ENCODE results near the gene PDE2A.
A peak's percentile ranks its signal among the peaks of the same experiment; 100 is the strongest.

Gene PDE2A

DNA sequence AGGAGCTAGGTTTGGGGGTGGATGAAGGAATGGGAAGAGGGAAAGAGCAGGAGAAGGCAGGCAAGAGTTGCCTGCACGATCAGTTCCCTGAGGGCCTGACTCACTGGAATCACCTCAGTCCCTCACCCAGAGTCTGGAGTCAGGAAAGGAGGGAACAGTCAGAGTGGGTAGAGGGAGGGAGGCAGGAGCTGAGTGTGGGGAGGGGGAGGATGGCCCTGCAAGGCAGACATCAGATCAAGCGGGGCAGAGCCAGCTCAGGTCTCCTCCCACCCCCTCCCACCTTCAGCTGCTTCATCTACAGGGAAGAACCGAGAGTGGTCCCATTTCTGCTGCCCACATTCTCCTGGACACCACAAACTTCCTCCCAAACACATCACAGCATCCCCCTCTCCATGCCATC lies 58.9 kb downstream of the PDE2A start:
- DNase-seq (ENCODE audit: low read depth in 2 of 2): no peak

DNA sequence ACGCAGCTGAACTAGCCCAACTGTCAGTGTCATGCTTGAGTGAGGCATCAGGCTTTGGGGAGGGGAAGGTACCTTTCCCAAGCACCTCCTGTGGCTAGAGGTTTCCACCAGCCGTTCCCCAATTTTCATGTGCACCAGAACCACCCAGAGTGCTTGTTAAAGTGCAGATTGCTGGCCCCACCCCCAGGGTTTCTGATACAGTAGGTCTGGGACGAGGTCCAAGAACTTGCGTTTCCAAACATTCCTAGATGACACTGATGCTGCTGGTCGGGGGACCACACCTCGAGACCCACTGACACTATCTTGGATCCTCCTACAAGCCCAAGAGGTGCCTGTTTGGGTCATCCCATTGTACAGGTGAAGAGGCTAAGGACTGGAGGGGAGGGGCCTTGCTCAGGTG lies 59.8 kb downstream of the PDE2A start:
- DNase-seq (ENCODE audit: low read depth in 2 of 2): no peak

DNA sequence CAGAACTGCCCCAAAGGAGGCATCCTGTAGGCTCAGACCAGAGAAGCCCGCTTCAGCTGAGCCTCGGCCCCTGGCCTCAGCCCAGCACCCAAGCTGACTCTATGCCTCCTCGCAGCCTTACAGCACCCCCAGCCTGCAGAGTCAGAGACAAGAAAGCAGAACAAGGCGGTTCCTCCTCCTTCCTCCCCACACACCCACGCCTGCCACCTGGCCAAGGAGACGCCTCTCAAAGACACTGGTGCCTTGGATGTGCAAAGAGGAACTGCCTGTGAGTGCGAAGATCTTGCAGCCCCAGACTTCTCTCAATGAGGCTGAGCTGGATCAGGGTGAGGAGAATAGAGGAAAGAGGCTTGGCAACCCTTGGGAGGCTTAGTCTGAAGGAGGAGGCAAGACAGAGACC lies 60.2 kb downstream of the PDE2A start:
- DNase-seq (ENCODE audit: low read depth in 2 of 2): no peak

DNA sequence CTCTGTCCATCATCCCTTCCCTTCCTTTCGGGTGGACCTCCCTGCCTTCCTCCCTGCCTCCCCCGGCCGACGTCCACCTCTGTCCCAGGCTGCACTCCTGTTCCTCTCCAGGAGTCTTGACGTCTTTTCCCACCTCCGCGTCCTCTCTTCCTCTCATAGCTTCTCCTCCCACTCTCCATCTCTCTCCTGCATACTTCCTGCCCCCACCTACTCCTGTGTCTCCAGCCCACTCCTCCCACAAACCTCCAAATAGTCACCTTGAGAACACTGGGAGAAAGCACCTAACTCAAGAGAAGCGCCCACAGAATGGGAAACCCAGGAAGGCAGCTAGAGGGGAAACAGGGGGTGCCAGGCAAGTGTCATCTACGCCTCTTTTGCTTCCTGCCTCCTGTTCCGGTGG lies 60.8 kb downstream of the PDE2A start:
- no peak for DNase-seq (ENCODE audit: low read depth in 2 of 2)

DNA sequence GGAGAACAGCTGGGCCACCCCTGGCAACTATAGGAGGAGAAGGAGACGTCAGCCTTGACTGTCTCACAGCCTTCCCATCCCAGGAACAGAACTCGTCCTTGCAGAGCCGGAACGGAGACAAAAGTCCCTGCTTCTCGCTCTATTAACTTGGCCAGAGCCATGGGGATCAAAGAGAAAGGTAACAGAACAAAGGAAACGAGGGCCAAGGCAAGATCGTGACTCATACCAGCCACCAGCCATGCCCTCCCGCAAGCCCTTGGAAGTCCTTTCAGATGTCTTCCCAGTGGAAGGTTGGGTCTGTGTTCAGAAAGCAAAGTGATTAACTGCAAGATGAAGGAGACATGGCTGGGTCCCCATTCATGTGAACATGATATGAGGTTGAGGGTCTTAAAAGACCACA lies 64.7 kb downstream of the PDE2A start:
- no peak for DNase-seq (ENCODE audit: low read depth in 2 of 2)

DNA sequence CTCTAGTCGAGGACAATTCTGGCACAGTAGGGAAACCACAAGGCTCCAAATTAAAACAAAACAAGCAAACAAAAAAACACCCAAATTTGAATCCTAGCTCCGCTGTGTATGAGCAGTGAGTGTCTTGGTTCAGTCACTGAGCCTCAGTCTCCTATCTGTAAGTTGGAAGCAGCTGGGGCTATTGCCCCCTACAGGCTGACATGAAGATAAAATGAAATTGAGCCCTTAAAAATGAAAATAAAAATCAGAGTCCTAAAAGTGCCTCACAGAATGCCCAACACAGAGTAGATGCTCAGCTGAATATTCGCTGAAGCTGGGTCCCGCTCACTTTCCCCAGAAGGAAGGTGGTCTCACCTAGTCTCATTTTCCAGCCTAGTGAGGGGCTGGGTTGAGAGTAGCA lies 65.2 kb downstream of the PDE2A start:
- no peak for DNase-seq (ENCODE audit: low read depth in 2 of 2)

DNA sequence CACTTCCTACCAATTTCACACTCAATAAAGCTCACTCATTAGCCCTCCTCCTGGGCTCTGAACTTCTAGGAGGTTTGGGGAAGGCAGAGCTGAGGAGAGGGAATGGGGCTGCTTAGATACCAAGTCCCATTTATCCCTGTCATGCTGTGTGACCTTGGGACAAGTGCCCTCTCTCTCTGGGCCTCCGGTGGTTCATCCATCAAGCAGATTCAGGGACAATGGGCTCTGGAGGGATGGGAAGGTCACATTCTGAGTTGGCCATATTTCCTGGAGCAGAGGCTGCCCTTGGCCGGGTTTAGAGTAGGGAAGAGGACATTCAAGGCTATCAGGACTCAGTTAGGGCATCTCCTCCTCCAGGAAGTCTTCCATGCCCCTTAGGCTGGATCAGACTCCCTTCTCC lies 66.7 kb downstream of the PDE2A start:
- no peak for DNase-seq (ENCODE audit: low read depth in 2 of 2)

DNA sequence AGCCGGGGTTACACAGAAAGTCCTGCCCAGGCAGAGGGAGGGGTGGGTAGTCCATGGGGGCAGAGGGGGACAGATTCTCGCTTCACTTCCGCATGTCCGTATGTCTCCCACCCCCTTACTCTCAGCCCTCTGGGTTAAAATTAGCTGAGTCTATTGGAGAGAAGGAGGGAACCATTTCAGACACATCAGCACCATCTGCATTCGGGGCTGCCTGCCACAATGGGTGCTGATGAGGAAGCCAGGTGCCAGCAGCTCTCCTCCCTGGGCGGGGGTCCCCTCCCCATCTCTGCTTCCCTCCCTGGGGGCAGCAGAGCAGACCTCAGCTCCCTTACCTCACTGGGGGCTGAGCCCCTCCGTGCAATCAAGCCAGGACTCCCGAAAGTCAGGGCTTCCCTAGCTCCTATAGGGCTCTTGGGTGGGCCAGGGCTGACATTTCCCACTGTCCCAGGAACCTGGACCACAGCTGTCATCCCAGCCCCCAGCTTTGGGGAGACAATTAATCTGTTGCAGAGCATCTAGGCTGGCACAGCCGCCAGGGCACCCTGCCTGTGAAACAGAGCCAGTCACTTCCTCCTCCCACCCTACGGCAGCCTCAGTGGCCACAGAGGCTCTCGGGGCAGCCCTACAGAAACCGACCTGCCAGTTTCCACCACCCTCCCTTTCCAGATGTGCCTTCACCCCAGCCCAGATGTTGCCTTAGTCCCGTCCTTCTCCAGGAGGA lies 67.3 kb downstream of the PDE2A start:
- DNase-seq (ENCODE audit: low read depth in 2 of 2): no peak

DNA sequence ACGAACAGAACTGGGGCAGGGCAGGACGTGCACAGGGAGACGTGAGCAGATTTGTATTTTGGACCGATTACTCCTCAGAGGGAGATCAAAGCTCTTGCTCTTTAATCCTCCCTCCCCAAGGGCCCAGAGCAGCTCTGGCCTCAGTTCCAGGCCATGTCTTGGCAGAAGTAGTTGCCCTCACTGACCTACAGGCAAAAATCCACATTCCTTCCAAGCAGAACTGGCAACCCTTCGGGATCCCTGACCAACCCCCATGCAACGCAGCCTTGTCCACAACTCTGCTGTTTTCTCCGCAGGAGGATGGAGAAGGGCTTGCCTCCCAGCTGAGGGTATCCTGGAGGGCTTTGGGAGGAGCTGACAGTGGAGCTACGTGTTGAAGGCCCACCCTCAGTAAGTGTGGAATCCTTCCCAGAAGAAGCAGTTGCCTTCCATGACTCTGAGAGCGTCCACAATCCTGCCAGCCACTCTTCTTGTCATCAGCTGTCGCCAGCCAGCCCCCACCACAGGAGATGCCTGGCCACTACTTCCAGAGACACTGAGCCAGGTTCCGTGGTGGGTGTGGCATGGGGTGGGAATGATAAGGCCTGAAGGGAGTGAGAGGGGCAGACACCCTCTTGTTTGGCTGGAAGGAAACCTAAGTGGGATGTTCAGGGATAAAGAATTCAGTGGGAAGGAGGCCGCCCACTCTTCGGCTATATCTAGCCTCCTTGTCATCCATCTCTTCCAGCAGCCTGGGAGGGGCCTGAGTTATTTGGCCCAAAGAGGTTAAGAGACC lies 68.1 kb downstream of the PDE2A start:
- no peak for DNase-seq (ENCODE audit: low read depth in 2 of 2)

DNA sequence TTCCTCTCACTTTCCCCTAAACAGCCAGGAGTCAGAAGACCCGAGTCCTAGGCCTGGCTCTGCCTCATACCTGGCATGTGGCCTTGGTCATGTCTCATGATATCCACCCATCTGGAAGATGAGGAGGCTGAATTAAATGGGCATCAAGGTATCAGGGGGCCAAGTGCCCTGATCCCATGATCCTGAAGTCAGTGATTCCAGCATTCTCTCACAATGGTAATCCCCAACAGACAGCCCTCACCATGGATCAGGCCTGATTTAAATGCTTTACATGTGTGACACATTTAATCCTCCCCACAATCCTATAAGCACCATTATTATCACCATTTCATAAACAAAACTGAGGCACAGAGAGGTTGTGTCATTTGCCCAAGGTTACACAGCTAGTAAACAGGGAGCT lies 70.0 kb downstream of the PDE2A start:
- no peak for DNase-seq (ENCODE audit: low read depth in 2 of 2)

DNA sequence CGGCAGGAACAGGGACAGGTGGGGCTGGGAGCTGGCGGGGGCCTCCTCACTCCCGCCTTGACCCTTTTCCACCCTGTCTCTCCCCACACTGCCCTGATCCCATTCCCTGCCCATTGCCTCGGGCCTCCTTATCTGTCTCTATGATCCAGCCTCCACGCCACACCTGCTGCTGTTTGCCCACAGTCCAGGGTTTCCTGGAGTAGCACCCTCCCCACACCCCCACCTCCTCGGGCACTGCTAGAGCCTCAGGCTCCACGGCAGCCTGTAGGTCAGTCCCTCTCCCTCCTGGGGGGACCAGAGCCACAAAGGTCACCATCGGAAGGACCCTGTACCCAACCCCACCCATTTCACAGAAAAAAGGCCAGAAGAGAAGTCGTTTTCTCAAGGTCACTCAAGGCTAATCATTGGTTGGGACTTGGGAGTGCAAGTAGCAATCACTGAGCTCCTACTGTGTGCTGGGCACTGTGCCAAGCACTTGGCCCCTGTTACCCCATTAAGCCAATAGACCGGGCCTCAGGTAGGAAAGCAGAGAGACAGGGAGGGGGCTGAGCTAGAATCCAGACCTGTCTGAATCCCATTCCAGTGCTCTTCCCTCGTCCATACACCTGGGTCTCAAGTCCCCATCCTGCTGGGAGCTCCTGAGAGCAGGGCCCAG lies 71.8 kb downstream of the PDE2A start:
- DNase-seq (ENCODE audit: low read depth in 2 of 2): no peak

DNA sequence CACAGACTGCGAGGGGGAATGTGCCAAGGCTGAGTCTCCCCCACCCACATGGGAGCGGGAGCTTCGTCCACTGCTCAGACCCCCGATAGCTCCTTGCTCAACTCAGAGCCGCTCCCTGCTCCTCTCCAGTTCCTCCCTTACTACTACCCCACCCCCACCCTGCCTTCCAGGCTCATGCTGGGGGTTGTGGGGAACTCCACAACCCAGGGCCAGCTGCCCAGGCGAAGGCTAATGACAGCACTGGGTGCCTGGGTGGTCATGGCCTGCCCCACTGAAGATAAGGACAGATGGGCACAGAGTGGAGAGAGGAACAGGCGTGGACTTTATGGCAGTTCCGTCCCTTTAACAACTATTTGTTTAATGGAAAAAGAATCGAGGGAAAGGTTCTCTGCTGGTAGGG lies 73.7 kb downstream of the PDE2A start:
- DNase-seq (ENCODE audit: low read depth in 2 of 2): no peak

DNA sequence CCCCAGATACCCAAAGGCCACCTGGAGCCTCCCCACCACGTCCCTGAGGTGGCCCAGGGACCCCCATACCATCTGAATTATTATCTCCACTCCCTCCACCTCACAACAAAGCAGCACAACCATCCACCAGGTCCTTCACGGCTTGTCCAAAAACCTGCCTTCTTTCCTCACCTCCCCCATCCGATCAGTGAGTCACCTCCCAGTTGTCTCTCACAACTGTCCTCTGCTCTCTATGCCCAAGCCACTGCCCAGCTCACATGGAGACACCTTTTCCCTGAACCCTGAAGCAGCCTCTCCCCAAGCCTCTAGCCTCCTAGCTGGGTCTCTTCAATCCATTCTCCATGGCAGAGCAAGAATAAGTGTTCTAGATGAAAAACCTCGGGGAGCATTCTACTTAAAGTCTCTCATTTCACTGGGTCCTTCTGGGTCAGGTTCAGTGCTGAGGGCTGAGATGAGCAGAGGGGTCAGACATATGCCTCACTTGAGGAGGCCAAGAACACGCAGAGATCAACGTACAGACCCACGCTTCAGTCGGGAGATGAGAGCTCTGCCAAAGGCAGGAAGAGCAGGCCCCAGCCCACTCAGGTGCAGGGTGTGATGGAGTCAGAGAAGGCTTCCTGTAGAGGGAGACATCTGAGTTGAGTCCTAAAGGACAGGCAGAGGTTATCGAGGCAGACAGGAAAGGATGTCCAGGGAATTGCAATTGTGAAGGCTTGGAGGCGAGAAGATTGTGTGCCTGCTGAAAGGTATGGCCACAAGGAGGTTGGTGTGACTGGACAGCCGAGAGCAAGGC lies 74.7 kb downstream of the PDE2A start:
- no peak for DNase-seq (ENCODE audit: low read depth in 2 of 2)

DNA sequence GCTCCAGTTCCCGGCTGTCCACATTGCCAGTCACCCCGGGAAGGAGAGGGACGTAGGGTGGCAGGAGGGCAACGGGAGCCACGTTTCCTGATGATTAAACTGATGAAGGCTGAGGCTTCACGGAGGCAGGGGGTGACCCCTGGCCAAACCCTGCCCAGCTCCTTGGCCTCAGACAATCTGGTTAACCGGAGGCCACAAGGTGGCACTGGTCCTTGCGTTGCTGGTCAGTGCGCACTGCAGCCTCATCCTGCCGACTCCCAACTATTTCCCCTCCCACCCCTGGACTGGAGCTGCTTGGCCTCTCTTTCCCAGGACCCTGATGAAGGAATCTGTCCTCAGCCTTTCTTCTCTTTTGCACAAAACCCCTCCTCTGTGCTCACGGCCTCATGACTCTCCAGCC lies 75.3 kb downstream of the PDE2A start:
- DNase-seq (ENCODE audit: low read depth in 2 of 2): no peak

DNA sequence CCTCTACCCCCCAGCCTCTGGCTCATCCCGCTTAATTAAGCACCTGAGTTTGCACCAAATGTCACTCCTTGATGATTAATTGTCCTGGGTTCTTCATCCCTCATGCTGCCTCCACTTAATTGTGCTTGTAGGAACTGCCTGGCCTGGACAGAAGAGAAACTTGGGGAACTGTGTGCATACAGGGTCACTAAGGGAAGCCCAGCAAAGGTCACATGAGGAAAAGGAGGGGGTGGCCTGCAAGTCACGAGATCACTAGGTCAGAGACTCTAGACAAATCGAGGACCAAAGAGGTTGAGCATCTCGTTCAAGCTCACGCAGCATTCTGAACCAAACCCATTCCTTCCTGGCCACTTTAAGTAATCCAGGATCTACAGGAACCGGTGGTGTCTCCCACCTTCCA lies 75.8 kb downstream of the PDE2A start:
- DNase-seq (ENCODE audit: low read depth in 2 of 2): no peak

DNA sequence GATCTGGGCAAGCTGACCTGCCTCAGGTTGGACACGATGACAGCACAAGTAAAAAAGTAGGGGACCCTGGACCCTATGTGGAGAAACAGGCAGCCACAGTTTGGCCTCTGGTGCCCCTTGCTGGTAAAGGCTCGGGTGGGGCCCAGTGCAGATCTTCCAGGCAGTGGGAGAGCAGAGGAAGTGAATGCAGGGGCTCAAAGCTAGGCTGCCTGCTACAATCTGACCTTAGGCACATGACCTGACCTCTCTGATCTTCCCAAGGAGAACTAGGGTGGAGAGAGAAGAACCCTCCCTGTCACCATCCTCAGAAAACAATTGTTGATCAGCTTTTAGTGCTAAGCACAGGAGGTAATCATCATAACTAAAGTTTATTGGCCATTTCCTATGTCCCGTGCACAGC lies 76.5 kb downstream of the PDE2A start:
- no peak for DNase-seq (ENCODE audit: low read depth in 2 of 2)

DNA sequence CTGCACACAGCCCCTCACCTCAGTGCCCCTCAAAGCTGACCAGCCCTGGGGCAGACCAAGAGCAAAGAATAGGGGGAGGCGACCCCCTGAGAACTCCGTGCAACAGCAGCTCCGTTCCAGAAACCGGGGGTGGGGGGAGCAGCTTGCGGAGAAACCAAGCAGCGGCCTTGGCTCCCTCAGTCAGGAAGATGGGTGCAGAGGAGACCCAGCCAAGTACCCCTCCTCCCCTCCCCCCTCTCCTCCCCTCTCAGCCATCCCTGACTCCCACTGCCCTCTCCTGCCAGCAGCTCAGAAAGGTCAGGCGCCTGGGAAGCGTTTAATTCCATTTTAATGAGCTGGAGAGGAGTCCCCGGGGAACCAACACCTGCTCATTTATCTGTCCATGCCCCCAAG lies 78.9 kb downstream of the PDE2A start:
- DNase-seq (ENCODE audit: low read depth in 2 of 2): no peak

DNA sequence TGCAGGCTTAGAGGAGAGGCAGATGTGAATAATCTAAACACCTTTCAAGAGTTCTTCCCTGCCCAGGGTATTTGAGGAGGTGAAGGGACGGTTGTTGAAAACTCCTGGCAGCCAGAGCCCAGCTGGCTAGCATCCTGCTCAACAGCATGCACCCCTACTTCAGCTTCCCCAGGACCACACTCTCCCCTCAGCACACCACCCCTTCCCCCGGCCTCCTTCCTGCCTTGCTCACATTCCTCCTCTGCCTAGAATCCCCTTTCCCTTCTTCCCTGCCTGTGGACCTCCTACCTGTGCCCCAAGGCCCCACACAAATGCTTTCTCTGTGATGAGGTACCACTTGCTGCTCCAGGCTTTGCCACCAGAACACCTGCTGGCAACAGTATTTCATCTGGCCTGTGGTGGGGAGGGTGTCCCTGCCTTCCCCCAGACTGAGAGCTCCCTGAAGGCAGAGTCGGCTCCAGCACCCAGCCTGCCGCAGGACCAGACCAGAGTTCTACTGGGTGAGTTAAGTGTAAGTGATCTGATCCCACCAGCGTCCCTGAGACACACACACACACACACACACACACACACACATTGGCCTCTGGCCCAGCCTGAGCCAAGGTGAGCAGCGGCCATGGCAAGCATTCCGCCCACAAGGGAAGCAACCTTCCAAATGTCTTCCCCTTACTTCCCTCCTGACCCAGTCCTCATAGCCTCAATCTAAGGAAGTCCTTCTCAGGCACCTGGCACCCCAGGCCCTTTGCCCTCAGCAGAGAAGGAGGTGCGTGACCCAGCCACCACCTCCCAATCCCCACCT lies 79.5 kb downstream of the PDE2A start:
- no peak for DNase-seq (ENCODE audit: low read depth in 2 of 2)

DNA sequence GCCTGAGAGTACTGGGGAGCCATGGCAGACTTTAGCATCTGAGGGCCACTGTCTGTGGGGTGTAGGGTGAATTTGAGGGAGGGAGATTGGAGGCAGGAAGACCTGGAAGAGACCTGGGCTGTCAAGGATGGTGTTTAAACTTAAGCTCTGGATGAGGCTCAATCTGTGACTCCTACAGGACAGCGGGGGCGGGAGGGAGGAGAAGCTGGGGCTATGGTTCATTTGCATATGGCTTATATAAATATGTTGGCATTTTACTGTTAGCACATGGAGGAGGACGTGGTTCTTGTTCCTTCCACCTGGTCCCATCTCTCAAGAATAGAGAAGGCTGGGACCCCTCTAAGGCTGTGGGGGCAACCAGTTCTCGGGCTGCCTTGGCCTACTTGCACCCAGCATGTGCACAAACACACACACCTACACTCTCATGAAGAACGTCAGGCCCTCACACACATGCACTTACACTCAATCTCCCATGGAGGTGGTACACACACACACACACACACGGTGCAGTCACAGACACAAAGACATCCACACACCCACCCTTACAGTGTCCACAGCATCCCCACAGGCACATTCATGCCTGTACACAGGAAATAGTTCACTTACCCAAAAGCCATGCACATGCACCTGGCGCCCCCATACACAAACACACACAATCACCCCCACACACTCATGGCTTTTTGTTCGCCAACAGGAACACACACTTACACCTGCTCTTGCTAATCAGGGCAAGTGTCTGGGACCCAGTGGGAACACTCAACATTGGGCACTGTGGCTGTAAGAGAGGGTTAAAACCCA lies 81.3 kb downstream of the PDE2A start:
- no peak for DNase-seq (ENCODE audit: low read depth in 2 of 2)

DNA sequence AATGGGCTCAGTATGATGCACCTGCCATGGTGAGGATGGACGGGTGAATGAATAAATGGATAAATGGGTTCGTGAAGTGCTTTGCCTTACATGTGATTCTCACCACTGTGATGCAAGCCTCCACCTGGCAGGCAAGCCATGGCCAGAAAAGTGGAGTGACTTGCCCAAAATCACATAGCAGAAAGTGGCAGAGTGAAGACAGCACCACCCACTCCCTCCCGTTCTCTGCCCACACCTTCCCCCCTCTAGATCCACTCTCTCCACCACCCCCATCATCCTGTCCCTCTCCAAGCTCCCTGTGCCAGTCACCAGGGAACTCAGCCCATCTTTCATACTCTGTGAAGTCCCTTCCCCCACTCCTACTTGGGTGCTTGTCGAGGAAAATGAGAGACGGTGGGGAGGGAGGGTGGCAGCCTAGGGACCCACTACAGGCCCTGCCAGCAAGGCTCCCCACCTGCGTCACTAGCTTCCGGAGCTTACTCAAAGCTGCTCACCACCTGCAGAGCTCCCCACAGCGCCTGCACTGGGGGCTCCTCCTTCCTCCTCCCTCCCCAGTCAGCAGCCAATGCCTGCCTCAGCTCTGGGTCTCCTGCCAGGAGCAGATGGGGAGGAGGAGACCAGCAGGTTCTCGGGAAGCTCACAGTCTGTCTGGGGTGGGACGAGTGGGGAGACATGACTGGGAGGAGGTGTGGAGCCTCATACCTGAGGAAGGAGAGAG lies 82.3 kb downstream of the PDE2A start:
- DNase-seq (ENCODE audit: low read depth in 2 of 2): peak; percentile 17 to 47
